Activated T-cell treated with anti-CD3 and anti-CD28 coated beads, Interleukin-2, amount 50 U/mL, for 72 hours (primary cell): ENCODE results near the gene TXNDC9. TPM values are rescaled to one million over a fixed set of nuclear protein-coding genes. Genes with fewer than 3 reads are reported as not detected.
"Not testable (repeated sequence)": the region's sequence is repeated elsewhere in the genome, so short reads cannot be mapped to it uniquely, and the experiment has no call there.

Experiments
- ATAC-seq, 2 donors: fragments of 150-1000 bp; cut with Tn5 transposase; replicated peaks in 1 of 2; 2 replicates each; pipeline ENCODE4 v1.10.0; 2021; ENCODE audit warnings: moderate library complexity in 2 of 2, mild to moderate bottlenecking in 1 of 2
- DNase-seq, 2 donors: peaks; one replicate each; pipeline ENCODE4 v3.0.0; 2021 to 2022; ENCODE audit warnings: mixed read lengths in 1 of 2
- H3K27ac Mint-ChIP-seq: one replicate; pipeline ENCODE4 v1.8.0; 2022; ENCODE audit warnings: mild to moderate bottlenecking, moderate library complexity, mixed read lengths
- H3K27me3 Mint-ChIP-seq: one replicate; pipeline ENCODE4 v1.8.0; 2022; ENCODE audit warnings: low read depth, mixed read lengths
- H3K36me3 Mint-ChIP-seq, 2 donors: one replicate each; pipeline ENCODE4 v1.8.0; 2022; ENCODE audit warnings: mixed read lengths in 2 of 2, mild to moderate bottlenecking in 1 of 2; ENCODE audit not compliant: insufficient read depth in 2 of 2
- H3K4me1 Mint-ChIP-seq: one replicate; pipeline ENCODE4 v1.8.0; 2022; ENCODE audit warnings: low read depth, mixed read lengths
- H3K4me3 Mint-ChIP-seq, 2 donors: one replicate each; pipeline ENCODE4 v1.8.0; 2022; ENCODE audit warnings: mild to moderate bottlenecking in 2 of 2, mixed read lengths in 2 of 2, moderate library complexity in 2 of 2
- H3K9me3 Mint-ChIP-seq, 2 donors: one replicate each; pipeline ENCODE4 v1.8.0; 2022; ENCODE audit warnings: mixed read lengths in 2 of 2
- total RNA-seq, 2 donors: library from RNA; stranded (reverse); gene quantifications; one replicate each; pipeline ENCODE4 v1.2.3, GENCODE V29; 2022

The TXNDC9 gene
- total RNA-seq, 2 donors from 2014 or later = 24.5 to 30.9 TPM

GRCh38 chr2:99350194-99350593, 14.1 kb upstream of the TXNDC9 start:
- peak overlapping the region; percentile 64 for H3K27ac Mint-ChIP-seq
- DNase-seq = no peak
- peaks cover 0 to 2% of the 10 kb centered on the region in 2 donors for H3K36me3 Mint-ChIP-seq
- no peak for ATAC-seq
- H3K4me3 Mint-ChIP-seq = peak overlapping the region in 1 of 2 donors; percentile 19
- H3K27me3 Mint-ChIP-seq = no peaks in the 10 kb centered on the region
- H3K9me3 Mint-ChIP-seq = no peaks in the 10 kb centered on the region
- peaks cover 69% of the 10 kb centered on the region for H3K4me1 Mint-ChIP-seq

- Mint-ChIP-seq H3K27ac (peak overlapping the region; percentile 94), H3K4me1 (peaks cover 66% of the 10 kb centered on the region), H3K9me3 (no peaks in the 10 kb centered on the region), H3K36me3 (peaks cover 0 to 3% of the 10 kb centered on the region in 2 donors), H3K27me3 (no peaks in the 10 kb centered on the region), H3K4me3 (peak overlapping the region; percentile 44 to 74)
- peak in 1 of 2 donors; percentile 4 for DNase-seq
- peak; percentile 88 to 89 for ATAC-seq
Observed at GRCh38 chr2:99348173-99348572, 12.0 kb upstream of the TXNDC9 start.

GRCh38 chr2:99346218-99346617, 10.1 kb upstream of the TXNDC9 start:
- no peaks in the 10 kb centered on the region for H3K27me3 Mint-ChIP-seq
- DNase-seq (no peak), ATAC-seq (no peak)
- no peak overlapping the region for H3K27ac Mint-ChIP-seq
- peaks cover 0 to 9% of the 10 kb centered on the region in 2 donors for H3K36me3 Mint-ChIP-seq
- no peaks in the 10 kb centered on the region for H3K9me3 Mint-ChIP-seq
- H3K4me3 Mint-ChIP-seq = no peak overlapping the region
- peaks cover 83% of the 10 kb centered on the region for H3K4me1 Mint-ChIP-seq

- not testable (repeated sequence) for H3K4me3 Mint-ChIP-seq, H3K27me3 Mint-ChIP-seq, DNase-seq, H3K27ac Mint-ChIP-seq, H3K9me3 Mint-ChIP-seq, ATAC-seq, H3K36me3 Mint-ChIP-seq
- H3K4me1 Mint-ChIP-seq = peaks cover 87% of the 10 kb centered on the region
Observed at GRCh38 chr2:99345446-99345845, 9.3 kb upstream of the TXNDC9 start.

- H3K9me3 Mint-ChIP-seq = no peaks in the 10 kb centered on the region
- DNase-seq = no peak
- H3K36me3 Mint-ChIP-seq = peaks cover 0 to 9% of the 10 kb centered on the region in 2 donors
- peak overlapping the region; percentile 14 for H3K27ac Mint-ChIP-seq
- peaks cover 73% of the 10 kb centered on the region for H3K4me1 Mint-ChIP-seq
- no peak overlapping the region for H3K4me3 Mint-ChIP-seq
- ATAC-seq = no peak
- no peaks in the 10 kb centered on the region for H3K27me3 Mint-ChIP-seq
Observed at GRCh38 chr2:99342536-99342935, 6.4 kb upstream of the TXNDC9 start.

GRCh38 chr2:99340669-99341236, 4.6 kb upstream of the TXNDC9 start:
- no peak for DNase-seq
- no peaks in the 10 kb centered on the region for H3K9me3 Mint-ChIP-seq
- H3K4me1 Mint-ChIP-seq = peaks cover 65% of the 10 kb centered on the region
- peaks cover 0 to 9% of the 10 kb centered on the region in 2 donors for H3K36me3 Mint-ChIP-seq
- H3K27ac Mint-ChIP-seq = peak overlapping the region; percentile 85
- H3K27me3 Mint-ChIP-seq = no peaks in the 10 kb centered on the region
- ATAC-seq = no peak
- H3K4me3 Mint-ChIP-seq = peak overlapping the region in 1 of 2 donors; percentile 12

GRCh38 chr2:99338029-99338585, 2.0 kb upstream of the TXNDC9 start:
- Mint-ChIP-seq H3K36me3 (peaks cover 0 to 8% of the 10 kb centered on the region in 2 donors), H3K4me1 (peaks cover 65% of the 10 kb centered on the region), H3K9me3 (no peaks in the 10 kb centered on the region), H3K27ac (no peak overlapping the region), H3K27me3 (no peaks in the 10 kb centered on the region), H3K4me3 (no peak overlapping the region)
- DNase-seq = peak; percentile 5 to 16
- ATAC-seq = no peak

- H3K27me3 Mint-ChIP-seq = no peaks in the 10 kb centered on the region
- no peak within 1 kb of the TSS for H3K4me3 Mint-ChIP-seq
Observed at GRCh38 chr2:99337113-99338028, 1.2 kb upstream of the TXNDC9 start, which contains the start of gene EIF5B. EIF5B (plus strand) TSS chr2:99337389; CDS start chr2:99337555, 166 bp downstream.

GRCh38 chr2:99336804-99337112, 625 bp upstream of the TXNDC9 start:
- H3K27ac Mint-ChIP-seq = no peak overlapping the region
- peak; percentile 4 to 19 for ATAC-seq
- H3K36me3 Mint-ChIP-seq = peaks cover 1 to 7% of the 10 kb centered on the region in 2 donors

More at GRCh38 chr2:99337113-99338028, 1.2 kb upstream of the TXNDC9 start, which contains the start of gene EIF5B:
- Mint-ChIP-seq H3K27ac (no peak within 1 kb of the TSS), H3K36me3 (peaks cover 1 to 5% of the 10 kb centered on the region in 2 donors), H3K9me3 (no peaks in the 10 kb centered on the region), H3K4me1 (peaks cover 61% of the 10 kb centered on the region)
- peak; percentile 97 for DNase-seq
- peak; percentile 80 to 82 for ATAC-seq

GRCh38 chr2:99325384-99325783, 10.7 kb downstream of the TXNDC9 start:
- no peak for ATAC-seq
- Mint-ChIP-seq H3K36me3 (peaks cover 7 to 24% of the 10 kb centered on the region in 2 donors), H3K9me3 (no peaks in the 10 kb centered on the region), H3K4me1 (no peaks in the 10 kb centered on the region), H3K4me3 (no peak overlapping the region), H3K27me3 (no peaks in the 10 kb centered on the region), H3K27ac (no peak overlapping the region)
- no peak for DNase-seq

More at GRCh38 chr2:99336804-99337112, 625 bp upstream of the TXNDC9 start:
- no peaks in the 10 kb centered on the region for H3K9me3 Mint-ChIP-seq
- DNase-seq = no peak
- peaks cover 55% of the 10 kb centered on the region for H3K4me1 Mint-ChIP-seq
- H3K4me3 Mint-ChIP-seq = no peak overlapping the region
- no peaks in the 10 kb centered on the region for H3K27me3 Mint-ChIP-seq

- not testable (repeated sequence) for DNase-seq, H3K4me3 Mint-ChIP-seq, H3K4me1 Mint-ChIP-seq, ATAC-seq, H3K27me3 Mint-ChIP-seq, H3K27ac Mint-ChIP-seq, H3K9me3 Mint-ChIP-seq
- H3K36me3 Mint-ChIP-seq = peaks cover 7 to 28% of the 10 kb centered on the region in 2 donors
Observed at GRCh38 chr2:99317873-99318200, 18.3 kb downstream of the TXNDC9 start.

GRCh38 chr2:99317161-99317872, 18.8 kb downstream of the TXNDC9 start:
- no peak for DNase-seq
- H3K36me3 Mint-ChIP-seq = peaks cover 6 to 28% of the 10 kb centered on the region in 2 donors
- H3K4me1 Mint-ChIP-seq = no peaks in the 10 kb centered on the region
- H3K9me3 Mint-ChIP-seq = peaks cover 0 to 3% of the 10 kb centered on the region in 2 donors
- no peak overlapping the region for H3K27ac Mint-ChIP-seq
- no peaks in the 10 kb centered on the region for H3K27me3 Mint-ChIP-seq
- H3K4me3 Mint-ChIP-seq = no peak overlapping the region
- no peak for ATAC-seq

GRCh38 chr2:99301097-99301496, 35.0 kb downstream of the TXNDC9 start, which contains the start of gene LYG1:
LYG1 (minus strand) TSS chr2:99301197; CDS start chr2:99295670, 5,527 bp downstream.
- not testable (repeated sequence) for H3K4me3 Mint-ChIP-seq, H3K4me1 Mint-ChIP-seq, H3K9me3 Mint-ChIP-seq, H3K36me3 Mint-ChIP-seq, H3K27me3 Mint-ChIP-seq, H3K27ac Mint-ChIP-seq, DNase-seq, ATAC-seq
